NB4 (cell line): Measurements from ENCODE around the gene KRTAP23-1.

Experiments used
- CTCF ChIP-seq: IDR thresholded peaks from one replicate; pipeline ENCODE4 v1.5.1; 2012; ENCODE audit warnings: low read depth, low read length
- POLR2A ChIP-seq: IDR thresholded peaks from 2 replicates; pipeline ENCODE4 v1.6.1; 2011; ENCODE audit warnings: mild to moderate bottlenecking; ENCODE audit not compliant: insufficient read length; ENCODE audit errors: extremely low read depth

GRCh38 chr21:30305136-30305535, 43.3 kb downstream of the KRTAP23-1 start:
- TF ChIP-seq CTCF (no peak), POLR2A (no peak)
